Stomach (tissue), 4 donors: ENCODE data around the gene TPSAB1.

ENCODE experiments used
- CTCF ChIP-seq, 7 experiments: fragments of 450-650 bp in 4 of 7; fragments of 200-600 bp in 3 of 7; sonication (generic) in 3 of 7; IDR thresholded peaks; one replicate each; pipeline ENCODE4 v1.5.1; 2016 to 2019; ENCODE audit warnings: antibody characterized with exemption in 7 of 7, control low read depth in 2 of 7, mild to moderate bottlenecking in 1 of 7
- EP300 ChIP-seq: sonication (generic); formaldehyde crosslinking; IDR thresholded peaks from one replicate; pipeline ENCODE4 v1.6.1; 2017; ENCODE audit warnings: antibody characterized with exemption
- POLR2A ChIP-seq, 4 donors: fragments of 450-650 bp; IDR thresholded peaks; one replicate each; pipeline ENCODE4 v1.6.1; 2016; ENCODE audit warnings: antibody characterized with exemption in 4 of 4, control low read depth in 2 of 4, mild to moderate bottlenecking in 1 of 4, moderate library complexity in 1 of 4

GRCh38 chr16:1216681-1217400 lies 23.7 kb upstream of the TPSAB1 start:
- TF ChIP-seq EP300 (no peak), POLR2A (IDR thresholded peaks at IDR 0.05) (no peak), CTCF (IDR thresholded peaks at IDR 0.05) (no peak)
